H1 (cell line): Measurements from ENCODE around the gene CCDC141.

Experiments
- ASH2L ChIP-seq: fragments of 200-600, 300-600 bp; sonication (generic); IDR thresholded peaks from one replicate; pipeline ENCODE4 v1.7.1; 2017; ENCODE audit warnings: low read length
- EGR1 ChIP-seq: IDR thresholded peaks from 2 replicates; pipeline ENCODE4 v1.6.1; 2011; ENCODE audit warnings: low read depth, low read length, borderline replicate concordance
- EP300 ChIP-seq, 2 experiments: IDR thresholded peaks; 1 replicate in 1 of 2; 2 replicates in 1 of 2; pipeline ENCODE4 v1.6.1; 2011 to 2012; ENCODE audit warnings: low read depth in 2 of 2, low read length in 2 of 2, mild to moderate bottlenecking in 2 of 2, borderline replicate concordance in 1 of 2, inconsistent platforms in 1 of 2, moderate library complexity in 1 of 2
- NRF1 ChIP-seq: IDR thresholded peaks from 2 replicates; pipeline ENCODE4 v1.6.1; 2011; ENCODE audit warnings: mild to moderate bottlenecking, low read depth, low read length, improper control_type of control experiment
- POLR2AphosphoS5 ChIP-seq: IDR thresholded peaks from 2 replicates; pipeline ENCODE4 v1.6.1; 2011; ENCODE audit warnings: low read depth, low read length
- RBBP5 ChIP-seq: IDR thresholded peaks from 2 replicates; pipeline ENCODE4 v1.7.1; 2012; ENCODE audit warnings: low read depth, mild to moderate bottlenecking, inconsistent platforms, low read length, moderate library complexity, borderline replicate concordance
- RNF2 ChIP-seq: fragments of 200-900, 300-1000 bp; sonication (generic); IDR thresholded peaks from 2 replicates; pipeline ENCODE4 v1.7.1; 2016; ENCODE audit warnings: borderline replicate concordance, low read depth, mild to moderate bottlenecking, antibody characterized with exemption, low read length; ENCODE audit not compliant: poor library complexity, severe bottlenecking; ENCODE audit errors: missing control alignments
- TAF1 ChIP-seq: IDR thresholded peaks from 2 replicates; pipeline ENCODE4 v1.6.1; 2011; ENCODE audit warnings: mild to moderate bottlenecking, low read depth, low read length
- TF ChIP-seq, protein P1 (sequence below), 3 experiments: IDR thresholded peaks; 1 replicate in 2 of 3; 2 replicates in 1 of 3; pipeline versions ENCODE4 v1.5.1 to v1.6.1; 2011; ENCODE audit warnings: low read length in 3 of 3, mild to moderate bottlenecking in 3 of 3, inconsistent platforms in 2 of 3, low read depth in 1 of 3, moderate library complexity in 1 of 3; ENCODE audit not compliant: insufficient read depth in 1 of 3; ENCODE audit errors: control extremely low read depth in 1 of 3

DNA sequence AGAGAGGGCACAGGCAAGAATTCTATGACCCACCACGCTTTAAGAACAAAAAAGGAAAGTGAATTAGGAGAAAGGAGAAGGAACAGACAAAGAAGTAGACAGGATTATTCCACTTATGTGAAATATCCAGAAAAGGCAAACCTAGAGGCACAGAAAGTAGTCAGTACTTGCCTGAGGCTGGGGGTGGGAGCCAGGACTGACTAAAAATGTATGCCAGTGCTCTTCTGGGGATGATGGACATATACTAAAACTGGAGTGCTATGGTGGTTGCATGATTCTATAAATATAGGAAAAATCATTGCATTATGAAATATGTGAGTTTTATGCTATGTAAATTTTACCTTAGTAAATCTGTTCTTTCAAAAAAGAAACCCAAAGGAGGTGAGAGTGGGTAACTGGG, 168.9 kb downstream of the CCDC141 start:
- TF ChIP-seq ASH2L, result no peak
- TF ChIP-seq EP300 (IDR thresholded peaks at IDR 0.05; ENCODE audit: borderline replicate concordance in 1 of 2, low read depth in 2 of 2, low read length in 2 of 2), result no peak
- TF ChIP-seq EGR1, result no peak
- TF ChIP-seq NRF1, result no peak
- TF ChIP-seq, protein P1, sequence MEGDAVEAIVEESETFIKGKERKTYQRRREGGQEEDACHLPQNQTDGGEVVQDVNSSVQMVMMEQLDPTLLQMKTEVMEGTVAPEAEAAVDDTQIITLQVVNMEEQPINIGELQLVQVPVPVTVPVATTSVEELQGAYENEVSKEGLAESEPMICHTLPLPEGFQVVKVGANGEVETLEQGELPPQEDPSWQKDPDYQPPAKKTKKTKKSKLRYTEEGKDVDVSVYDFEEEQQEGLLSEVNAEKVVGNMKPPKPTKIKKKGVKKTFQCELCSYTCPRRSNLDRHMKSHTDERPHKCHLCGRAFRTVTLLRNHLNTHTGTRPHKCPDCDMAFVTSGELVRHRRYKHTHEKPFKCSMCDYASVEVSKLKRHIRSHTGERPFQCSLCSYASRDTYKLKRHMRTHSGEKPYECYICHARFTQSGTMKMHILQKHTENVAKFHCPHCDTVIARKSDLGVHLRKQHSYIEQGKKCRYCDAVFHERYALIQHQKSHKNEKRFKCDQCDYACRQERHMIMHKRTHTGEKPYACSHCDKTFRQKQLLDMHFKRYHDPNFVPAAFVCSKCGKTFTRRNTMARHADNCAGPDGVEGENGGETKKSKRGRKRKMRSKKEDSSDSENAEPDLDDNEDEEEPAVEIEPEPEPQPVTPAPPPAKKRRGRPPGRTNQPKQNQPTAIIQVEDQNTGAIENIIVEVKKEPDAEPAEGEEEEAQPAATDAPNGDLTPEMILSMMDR (IDR thresholded peaks at IDR 0.05; ENCODE audit: control extremely low read depth in 1 of 3, insufficient read depth in 1 of 3, low read depth in 1 of 3, low read length in 3 of 3), result no peak
- TF ChIP-seq TAF1, result no peak
- no peak for TF ChIP-seq RBBP5
- TF ChIP-seq POLR2AphosphoS5, result no peak
- TF ChIP-seq RNF2, result no peak
